Testis (tissue), 3 donors: ENCODE measurements around the gene LRRC58. TPM values are rescaled to one million over a fixed set of nuclear protein-coding genes. Genes with fewer than 3 reads are reported as not detected.

ENCODE experiments used
- DNase-seq: peaks from one replicate; pipeline ENCODE4 v3.0.0-alpha.2; 2019
- H3K27ac ChIP-seq, 2 donors: fragments of 200-600 bp; sonication (generic); one replicate each; pipeline ENCODE4 v1.5.1; 2019
- H3K27me3 ChIP-seq: fragments of 200-600 bp; sonication (generic); one replicate; pipeline ENCODE4 v1.5.1; 2019
- H3K36me3 ChIP-seq: fragments of 200-600 bp; sonication (generic); one replicate; pipeline ENCODE4 v1.5.1; 2017; ENCODE audit warnings: low read depth; ENCODE audit errors: missing control alignments
- H3K4me1 ChIP-seq: fragments of 200-600 bp; sonication (generic); one replicate; pipeline ENCODE4 v1.5.1; 2019
- H3K4me3 ChIP-seq, 2 donors: fragments of 200-600 bp; sonication (generic); one replicate each; pipeline ENCODE4 v1.5.1; 2017 to 2019
- H3K9me3 ChIP-seq: fragments of 200-600 bp; sonication (generic); one replicate; pipeline ENCODE4 v1.5.1; 2017
- POLR2A ChIP-seq: fragments of 450-650 bp; IDR thresholded peaks from one replicate; pipeline ENCODE4 v1.6.1; 2017; ENCODE audit warnings: antibody characterized with exemption, mild to moderate bottlenecking, moderate library complexity
- WGBS, 2 donors: methylation state at CpG; one replicate each; pipeline ENCODE4 v1.1.5; 2018; 5-methylcytosine and 5-hydroxymethylcytosine counted together
- intact Hi-C: fragments of 100-400 bp; cut with DNase I; formaldehyde crosslinking; loops from one replicate; pipeline ENCODE4 v1.15.1; 2023; ENCODE audit warnings: low total_unique reads
- polyA plus RNA-seq: library from polyadenylated mRNA; stranded (reverse); fragments of 350-450 nt; fragmentation: Illumina TruSeq; extraction: RNeasy Lipid Tissue Mini Kit (QIAGEN cat#74804); gene quantifications from one replicate; pipeline ENCODE4 v1.2.3, GENCODE V29; 2014; ENCODE audit warnings: low read depth, low replicate concordance; ENCODE audit not compliant: insufficient read depth
- total RNA-seq, 2 donors: library from RNA; depleted of rRNA; stranded (reverse); fragments of >200 nt; gene quantifications; one replicate each; pipeline ENCODE4 v1.2.3, GENCODE V29; 2016
- TF ChIP-seq, protein P1 (sequence below), 3 experiments: fragments of 450-650 bp in 2 of 3; fragments of 200-600 bp in 1 of 3; sonication (generic) in 1 of 3; IDR thresholded peaks; one replicate each; pipeline ENCODE4 v1.5.1; 2016 to 2019; ENCODE audit warnings: antibody characterized with exemption in 3 of 3, mild to moderate bottlenecking in 2 of 3, moderate library complexity in 1 of 3

LRRC58 gene
- total and polyA plus RNA-seq, 3 donors from 2014 or later = 8.5 to 21.2 (median 18.6) TPM

DNA sequence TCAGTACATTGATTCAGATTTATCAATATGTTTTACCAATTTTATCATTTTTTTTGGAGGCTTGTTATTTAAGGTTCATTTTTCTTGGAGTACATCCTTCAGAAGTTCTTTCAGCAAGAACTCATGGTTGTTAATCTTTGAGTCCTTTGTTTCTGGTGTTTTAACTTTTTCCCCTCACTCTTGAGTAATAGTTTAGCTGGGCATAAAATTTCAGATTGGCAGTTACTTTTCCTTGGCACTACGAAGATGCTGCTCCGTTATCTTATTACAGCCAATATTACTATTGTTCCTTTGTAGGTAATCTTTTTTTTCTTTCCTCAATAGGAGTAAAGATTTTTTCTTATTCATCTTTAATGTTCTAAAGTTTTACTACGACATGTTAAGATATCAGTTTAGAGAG lies 9.8 kb downstream of the LRRC58 start:
- WGBS, 2 donors = 96 to 98% methylated on average over 3 of the region's 3 CpGs
- H3K27ac ChIP-seq = no peak overlapping the region
- no peak for DNase-seq
- H3K36me3 ChIP-seq = no peaks in the 10 kb centered on the region
- H3K4me1 ChIP-seq = no peaks in the 10 kb centered on the region
- intact Hi-C loops = no loop called here
- no peak overlapping the region for H3K4me3 ChIP-seq
- no peaks in the 10 kb centered on the region for H3K9me3 ChIP-seq
- H3K27me3 ChIP-seq = no peaks in the 10 kb centered on the region
- no peak for TF ChIP-seq POLR2A
- TF ChIP-seq, protein P1, sequence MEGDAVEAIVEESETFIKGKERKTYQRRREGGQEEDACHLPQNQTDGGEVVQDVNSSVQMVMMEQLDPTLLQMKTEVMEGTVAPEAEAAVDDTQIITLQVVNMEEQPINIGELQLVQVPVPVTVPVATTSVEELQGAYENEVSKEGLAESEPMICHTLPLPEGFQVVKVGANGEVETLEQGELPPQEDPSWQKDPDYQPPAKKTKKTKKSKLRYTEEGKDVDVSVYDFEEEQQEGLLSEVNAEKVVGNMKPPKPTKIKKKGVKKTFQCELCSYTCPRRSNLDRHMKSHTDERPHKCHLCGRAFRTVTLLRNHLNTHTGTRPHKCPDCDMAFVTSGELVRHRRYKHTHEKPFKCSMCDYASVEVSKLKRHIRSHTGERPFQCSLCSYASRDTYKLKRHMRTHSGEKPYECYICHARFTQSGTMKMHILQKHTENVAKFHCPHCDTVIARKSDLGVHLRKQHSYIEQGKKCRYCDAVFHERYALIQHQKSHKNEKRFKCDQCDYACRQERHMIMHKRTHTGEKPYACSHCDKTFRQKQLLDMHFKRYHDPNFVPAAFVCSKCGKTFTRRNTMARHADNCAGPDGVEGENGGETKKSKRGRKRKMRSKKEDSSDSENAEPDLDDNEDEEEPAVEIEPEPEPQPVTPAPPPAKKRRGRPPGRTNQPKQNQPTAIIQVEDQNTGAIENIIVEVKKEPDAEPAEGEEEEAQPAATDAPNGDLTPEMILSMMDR (IDR thresholded peaks at IDR 0.05) = no peak

DNA sequence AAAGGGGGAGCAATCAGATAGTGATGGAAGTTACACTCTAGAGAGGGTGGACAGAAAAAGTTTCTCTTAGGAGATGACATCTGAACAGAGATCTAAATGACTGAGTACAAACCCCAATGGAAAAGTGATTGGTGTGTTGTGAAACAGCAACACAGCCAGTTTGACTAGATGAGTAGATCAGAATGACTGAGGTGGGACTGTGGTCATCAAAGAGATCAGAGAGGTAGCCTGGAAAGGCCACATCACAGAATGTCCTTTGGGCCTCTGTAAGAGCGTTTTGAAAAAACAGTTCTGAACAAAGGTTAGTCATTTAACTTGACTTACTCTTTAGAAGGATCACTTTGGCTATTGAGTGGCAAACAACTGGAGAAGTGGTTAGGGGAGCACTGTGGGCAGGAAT lies 10.6 kb downstream of the LRRC58 start:
- TF ChIP-seq POLR2A = no peak
- TF ChIP-seq, protein P1 (IDR thresholded peaks at IDR 0.05) = no peak
- Histone ChIP-seq H3K36me3 (no peaks in the 10 kb centered on the region), H3K4me1 (no peaks in the 10 kb centered on the region), H3K27me3 (no peaks in the 10 kb centered on the region), H3K27ac (no peak overlapping the region), H3K4me3 (no peak overlapping the region), H3K9me3 (no peaks in the 10 kb centered on the region)
- intact Hi-C loops = no loop called here
- no peak for DNase-seq
- WGBS, 2 donors = 83 to 88% methylated on average over 1 of the region's 1 CpG

DNA sequence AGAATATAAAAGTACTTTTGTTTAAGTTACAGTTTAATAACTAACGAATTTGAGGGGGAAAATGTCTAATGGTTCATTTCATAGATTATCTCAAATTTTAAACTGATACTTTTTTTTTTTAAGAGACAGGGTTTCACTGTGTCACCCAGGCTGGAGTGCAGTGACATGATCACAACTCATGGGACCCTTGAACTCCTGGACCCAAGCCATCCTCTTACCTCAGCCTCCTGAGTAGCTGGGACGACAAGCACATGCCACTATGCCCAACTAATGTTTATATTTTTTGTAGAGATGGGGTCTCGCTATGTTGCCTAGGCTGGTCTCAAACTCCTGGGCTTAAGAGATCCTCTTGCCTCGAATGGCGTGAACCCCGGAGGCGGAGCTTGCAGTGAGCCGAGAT lies 16.5 kb downstream of the LRRC58 start:
- no peak overlapping the region for H3K4me3 ChIP-seq
- no peaks in the 10 kb centered on the region for H3K9me3 ChIP-seq
- no peak overlapping the region for H3K27ac ChIP-seq
- H3K27me3 ChIP-seq = no peaks in the 10 kb centered on the region
- 95 to 100% methylated on average over 8 of the region's 8 CpGs for WGBS, 2 donors
- intact Hi-C loops = no loop called here
- H3K36me3 ChIP-seq = no peaks in the 10 kb centered on the region
- no peak for DNase-seq
- H3K4me1 ChIP-seq = no peaks in the 10 kb centered on the region
- TF ChIP-seq POLR2A = no peak
- TF ChIP-seq, protein P1 (IDR thresholded peaks at IDR 0.05) = no peak

DNA sequence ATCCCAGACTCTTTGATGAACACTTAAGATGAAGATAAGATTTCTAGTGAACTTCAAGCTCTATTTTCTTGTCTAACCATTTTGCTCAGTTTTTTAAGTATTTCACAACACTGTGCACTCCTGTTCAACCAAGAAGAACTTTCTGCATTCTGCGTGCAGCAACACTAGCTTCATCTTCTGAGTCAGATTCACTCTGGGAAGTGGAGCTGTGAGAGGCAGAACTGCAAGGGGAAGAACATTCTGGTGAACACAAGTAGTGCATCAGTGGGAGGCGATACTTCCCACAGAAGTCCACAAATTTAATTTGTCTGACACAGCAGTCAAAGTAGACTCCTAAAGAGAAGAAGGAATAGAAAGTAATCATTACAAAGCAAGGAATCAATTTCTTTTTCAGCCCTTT lies 18.1 kb downstream of the LRRC58 start:
- TF ChIP-seq, protein P1 (IDR thresholded peaks at IDR 0.05) = no peak
- no peak for TF ChIP-seq POLR2A
- WGBS, 2 donors = 94 to 95% methylated on average over 2 of the region's 2 CpGs
- intact Hi-C loops = no loop called here

DNA sequence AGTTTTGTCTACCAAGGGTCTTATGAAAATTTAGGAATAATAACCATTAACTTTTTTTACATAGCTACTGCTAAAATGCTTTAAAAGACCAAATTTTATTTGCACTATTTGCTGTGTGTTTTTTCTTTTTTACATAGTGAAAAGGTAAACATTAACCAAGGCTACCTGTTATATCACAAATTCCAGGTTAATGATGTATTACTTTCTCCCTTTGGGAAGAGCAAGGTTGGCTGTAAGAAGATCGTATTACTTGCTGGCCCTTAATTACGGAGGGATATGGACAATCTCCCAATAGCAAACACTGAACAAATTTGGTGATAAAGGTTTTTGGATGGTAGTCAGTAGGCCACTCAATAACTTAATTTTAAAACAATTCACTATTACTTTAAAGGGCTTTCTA lies 22.4 kb downstream of the LRRC58 start:
- no peak overlapping the region for H3K4me3 ChIP-seq
- no peaks in the 10 kb centered on the region for H3K36me3 ChIP-seq
- TF ChIP-seq POLR2A = no peak
- TF ChIP-seq, protein P1 (IDR thresholded peaks at IDR 0.05) = no peak
- no peak for DNase-seq
- no peak overlapping the region for H3K27ac ChIP-seq
- intact Hi-C loops = no loop called here
- no peaks in the 10 kb centered on the region for H3K4me1 ChIP-seq
- WGBS, 2 donors = 60 to 79% methylated on average over 2 of the region's 2 CpGs
- H3K9me3 ChIP-seq = no peaks in the 10 kb centered on the region
- no peaks in the 10 kb centered on the region for H3K27me3 ChIP-seq

More for the DNA sequence above, 18.1 kb downstream of the LRRC58 start:
- Histone ChIP-seq H3K27ac (no peak overlapping the region), H3K4me1 (no peaks in the 10 kb centered on the region), H3K9me3 (no peaks in the 10 kb centered on the region), H3K4me3 (no peak overlapping the region), H3K36me3 (no peaks in the 10 kb centered on the region), H3K27me3 (no peaks in the 10 kb centered on the region)
- DNase-seq = no peak
